HG03469 (cell line): ENCODE measurements around the gene LIG3.
"Not testable (repeated sequence)": the region's sequence is repeated elsewhere in the genome, so short reads cannot be mapped to it uniquely, and the experiment has no call there.

Source experiments
- ATAC-seq: cut with Tn5 transposase; IDR thresholded peaks from one replicate; pipeline ENCODE4 v1.9.1; 2021; ENCODE audit warnings: mild to moderate bottlenecking, moderate library complexity, moderate number of reproducible peaks; ENCODE audit not compliant: unreplicated experiment

The LIG3 gene

GRCh38 chr17:34998205-34998604, 17.9 kb downstream of the LIG3 start:
- no peak for ATAC-seq

- ATAC-seq, result no peak
Measured at GRCh38 chr17:34999456-34999855, 19.1 kb downstream of the LIG3 start.

- ATAC-seq, result not testable (repeated sequence)
Measured at GRCh38 chr17:35000965-35001364, 20.7 kb downstream of the LIG3 start.

GRCh38 chr17:35001549-35001948, 21.2 kb downstream of the LIG3 start:
- ATAC-seq, result no peak

GRCh38 chr17:35002876-35003551, 22.7 kb downstream of the LIG3 start:
- no peak for ATAC-seq

GRCh38 chr17:35003778-35004177, 23.5 kb downstream of the LIG3 start:
- no peak for ATAC-seq

- no peak for ATAC-seq
Measured at GRCh38 chr17:35006345-35006744, 26.0 kb downstream of the LIG3 start.

- no peak for ATAC-seq
Measured at GRCh38 chr17:35006961-35007360, 26.6 kb downstream of the LIG3 start.

- ATAC-seq, result no peak
Measured at GRCh38 chr17:35010093-35010492, 29.8 kb downstream of the LIG3 start.

- no peak for ATAC-seq
Measured at GRCh38 chr17:35011671-35012216, 31.4 kb downstream of the LIG3 start.

- ATAC-seq, result no peak
Measured at GRCh38 chr17:35016369-35016768, 36.1 kb downstream of the LIG3 start.

- ATAC-seq, result no peak
Measured at GRCh38 chr17:35017021-35017420, 36.7 kb downstream of the LIG3 start.

GRCh38 chr17:35018814-35019213, 38.5 kb downstream of the LIG3 start:
- no peak for ATAC-seq

- no peak for ATAC-seq
Measured at GRCh38 chr17:35019386-35020179, 39.3 kb downstream of the LIG3 start.

GRCh38 chr17:35021520-35022380, 41.4 kb downstream of the LIG3 start:
- ATAC-seq, result no peak

GRCh38 chr17:35022536-35023063, 42.3 kb downstream of the LIG3 start:
- no peak for ATAC-seq

GRCh38 chr17:35023538-35023937, 43.2 kb downstream of the LIG3 start:
- no peak for ATAC-seq

GRCh38 chr17:35025541-35025940, 45.2 kb downstream of the LIG3 start:
- no peak for ATAC-seq

GRCh38 chr17:35028097-35028496, 47.8 kb downstream of the LIG3 start:
- ATAC-seq, result not testable (repeated sequence)

- no peak for ATAC-seq
Measured at GRCh38 chr17:35028531-35029262, 48.4 kb downstream of the LIG3 start.
